ENCODE measurements around the gene TRPV4. TPM values are rescaled to one million over a fixed set of nuclear protein-coding genes. Genes with fewer than 3 reads are reported as not detected.

The TRPV4 gene
- total RNA-seq, 1 experiment from 2014 or later: not detected

DNA sequence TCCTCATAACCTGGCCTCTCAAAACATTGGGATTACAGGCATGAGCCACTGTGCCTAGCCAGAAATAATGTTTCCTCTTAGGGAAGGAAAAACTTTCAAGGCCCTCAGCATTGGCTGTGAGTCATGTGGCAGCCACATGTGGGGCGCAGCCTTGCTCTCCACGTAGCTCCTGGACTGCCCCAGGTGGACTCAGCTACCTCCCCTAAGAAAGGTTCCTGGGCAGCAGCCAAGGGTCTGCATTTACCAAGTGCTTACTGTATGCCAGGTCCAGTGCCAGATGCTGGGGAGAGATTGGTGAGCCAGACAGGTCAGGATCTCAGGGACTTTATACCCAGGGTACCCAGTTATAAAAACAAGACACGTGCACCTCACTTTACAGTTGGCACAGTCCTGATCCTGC lies 3.7 kb upstream of the TRPV4 start:
- no peak overlapping the region for H3K4me3 ChIP-seq (ENCODE audit: low read length)
- no peaks in the 10 kb centered on the region for H3K4me1 ChIP-seq (ENCODE audit: low read length)
- H3K36me3 ChIP-seq (ENCODE audit: insufficient read depth, low read length): no peaks in the 10 kb centered on the region
- no peak for DNase-seq
- H3K9me3 ChIP-seq (ENCODE audit: low read length): no peaks in the 10 kb centered on the region
- no peak overlapping the region for H2AFZ ChIP-seq (ENCODE audit: low read length)
- no peaks in the 10 kb centered on the region for H3K79me2 ChIP-seq (ENCODE audit: low read length)
- no peaks in the 10 kb centered on the region for H4K20me1 ChIP-seq (ENCODE audit: insufficient read depth, low read depth, low read length)
- no peak overlapping the region for H3K9ac ChIP-seq (ENCODE audit: low read length)
- H3K27ac ChIP-seq (ENCODE audit: low read length): no peak overlapping the region
- H3K9me2 ChIP-seq (replicated peaks; ENCODE audit: insufficient read depth, low read length): no peaks in the 10 kb centered on the region
- H3K4me2 ChIP-seq (ENCODE audit: low read depth, low read length, poor library complexity, severe bottlenecking): no peak overlapping the region
- H3K27me3 ChIP-seq (ENCODE audit: low read length): no peaks in the 10 kb centered on the region

DNA sequence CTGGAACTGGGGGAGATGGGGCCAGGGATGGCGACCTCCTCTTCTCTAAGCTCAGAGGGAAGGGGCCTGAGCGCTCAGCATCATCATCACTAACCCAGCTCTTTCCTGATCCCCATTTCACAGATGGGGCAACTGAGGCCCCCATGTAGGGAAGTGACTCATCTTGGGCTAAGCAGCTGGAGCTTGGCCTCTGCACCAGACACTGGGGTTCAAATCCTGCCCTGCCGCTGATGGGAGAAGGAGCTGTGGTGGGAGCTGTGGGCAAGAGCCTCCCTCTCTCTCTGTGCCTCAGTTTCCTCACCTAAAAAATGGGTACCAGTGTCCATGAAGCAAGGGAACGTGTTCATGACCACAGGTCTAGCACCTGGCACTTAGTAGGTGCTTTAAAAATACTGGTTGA lies 2.6 kb upstream of the TRPV4 start:
- no peak for DNase-seq
- Histone ChIP-seq H3K4me2 (ENCODE audit: low read depth, low read length, poor library complexity, severe bottlenecking) (no peak overlapping the region), H3K79me2 (ENCODE audit: low read length) (no peaks in the 10 kb centered on the region), H3K4me1 (ENCODE audit: low read length) (no peaks in the 10 kb centered on the region), H3K36me3 (ENCODE audit: insufficient read depth, low read length) (no peaks in the 10 kb centered on the region), H3K9ac (ENCODE audit: low read length) (no peak overlapping the region), H2AFZ (ENCODE audit: low read length) (no peak overlapping the region), H3K4me3 (ENCODE audit: low read length) (no peak overlapping the region), H3K9me2 (replicated peaks; ENCODE audit: insufficient read depth, low read length) (no peaks in the 10 kb centered on the region), H4K20me1 (ENCODE audit: insufficient read depth, low read depth, low read length) (no peaks in the 10 kb centered on the region), H3K9me3 (ENCODE audit: low read length) (no peaks in the 10 kb centered on the region), H3K27me3 (ENCODE audit: low read length) (no peaks in the 10 kb centered on the region), H3K27ac (ENCODE audit: low read length) (no peak overlapping the region)

DNA sequence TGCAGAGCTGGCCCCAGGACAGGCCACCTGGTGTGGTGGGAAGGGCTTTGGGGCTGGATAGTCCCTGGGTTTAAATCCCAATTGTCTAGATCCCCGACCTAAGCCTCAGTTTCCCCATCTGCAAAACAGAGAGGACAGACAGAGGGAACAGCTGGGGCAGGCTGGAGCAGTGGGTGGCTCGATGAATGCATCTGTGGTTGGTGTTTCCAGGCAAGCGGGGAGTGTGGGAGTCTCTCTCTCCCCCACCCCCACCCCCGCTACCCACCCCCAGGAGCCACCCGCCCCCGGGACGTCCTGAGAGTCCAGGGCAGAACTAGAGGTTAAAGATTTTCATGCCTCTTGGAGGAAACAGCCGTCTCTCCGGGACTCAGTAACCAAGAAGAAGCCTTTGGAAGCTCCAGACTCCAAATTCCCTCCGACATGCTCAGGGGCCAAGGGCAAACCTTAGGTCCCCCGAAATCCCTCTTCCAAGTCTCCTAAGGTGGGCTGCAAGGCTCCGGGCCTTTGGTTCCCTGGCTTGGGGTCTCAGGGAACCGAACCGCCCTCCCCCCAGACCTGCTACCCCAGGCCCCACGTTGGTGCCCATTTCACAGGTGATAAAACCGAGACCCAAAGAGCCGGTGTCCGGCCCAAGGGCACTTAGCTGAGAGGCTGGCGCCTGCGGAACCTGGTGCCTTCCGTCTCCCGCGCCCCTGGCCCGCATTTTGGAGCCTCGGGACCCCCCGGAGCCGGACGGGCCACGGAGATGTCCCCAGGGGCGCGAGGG lies 474 bp downstream of the TRPV4 start:
- no peaks in the 10 kb centered on the region for H3K36me3 ChIP-seq (ENCODE audit: insufficient read depth, low read length)
- H3K4me1 ChIP-seq (ENCODE audit: low read length): no peaks in the 10 kb centered on the region
- no peak overlapping the region for H3K9ac ChIP-seq (ENCODE audit: low read length)
- no peak overlapping the region for H3K4me3 ChIP-seq (ENCODE audit: low read length)
- H3K9me2 ChIP-seq (replicated peaks; ENCODE audit: insufficient read depth, low read length): no peaks in the 10 kb centered on the region
- no peak overlapping the region for H3K4me2 ChIP-seq (ENCODE audit: low read depth, low read length, poor library complexity, severe bottlenecking)
- H3K27ac ChIP-seq (ENCODE audit: low read length): no peak overlapping the region
- H3K79me2 ChIP-seq (ENCODE audit: low read length): no peaks in the 10 kb centered on the region
- H3K27me3 ChIP-seq (ENCODE audit: low read length): no peaks in the 10 kb centered on the region
- H3K9me3 ChIP-seq (ENCODE audit: low read length): no peaks in the 10 kb centered on the region
- H2AFZ ChIP-seq (ENCODE audit: low read length): no peak overlapping the region
- no peaks in the 10 kb centered on the region for H4K20me1 ChIP-seq (ENCODE audit: insufficient read depth, low read depth, low read length)
- no peak for DNase-seq

DNA sequence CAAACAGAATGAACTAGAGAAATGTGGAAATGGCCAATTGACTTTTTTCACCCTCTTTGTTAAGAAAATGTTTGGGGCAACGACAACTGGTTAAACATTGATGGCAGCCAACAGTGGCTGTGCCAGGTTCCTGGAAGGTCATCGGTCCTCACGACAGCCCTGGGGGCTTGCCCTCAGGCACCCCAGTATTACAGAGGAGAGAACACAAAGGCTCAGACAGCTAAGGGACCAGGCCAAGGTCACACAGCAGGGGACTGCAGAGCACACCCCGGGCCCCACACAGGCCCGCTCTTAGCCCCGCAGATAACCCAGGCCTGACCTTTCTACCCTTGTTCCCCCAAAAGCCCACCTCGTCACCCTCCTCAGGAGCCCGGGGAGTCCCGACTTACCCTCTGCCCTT lies 1.3 kb downstream of the TRPV4 start:
- no peak for DNase-seq
- Histone ChIP-seq H3K9me3 (ENCODE audit: low read length) (no peaks in the 10 kb centered on the region), H4K20me1 (ENCODE audit: insufficient read depth, low read depth, low read length) (no peaks in the 10 kb centered on the region), H3K4me2 (ENCODE audit: low read depth, low read length, poor library complexity, severe bottlenecking) (no peak overlapping the region), H3K36me3 (ENCODE audit: insufficient read depth, low read length) (no peaks in the 10 kb centered on the region), H3K27me3 (ENCODE audit: low read length) (no peaks in the 10 kb centered on the region), H2AFZ (ENCODE audit: low read length) (no peak overlapping the region), H3K27ac (ENCODE audit: low read length) (no peak overlapping the region), H3K4me3 (ENCODE audit: low read length) (no peak overlapping the region), H3K4me1 (ENCODE audit: low read length) (no peaks in the 10 kb centered on the region), H3K9me2 (replicated peaks; ENCODE audit: insufficient read depth, low read length) (no peaks in the 10 kb centered on the region), H3K79me2 (ENCODE audit: low read length) (no peaks in the 10 kb centered on the region), H3K9ac (ENCODE audit: low read length) (no peak overlapping the region)

DNA sequence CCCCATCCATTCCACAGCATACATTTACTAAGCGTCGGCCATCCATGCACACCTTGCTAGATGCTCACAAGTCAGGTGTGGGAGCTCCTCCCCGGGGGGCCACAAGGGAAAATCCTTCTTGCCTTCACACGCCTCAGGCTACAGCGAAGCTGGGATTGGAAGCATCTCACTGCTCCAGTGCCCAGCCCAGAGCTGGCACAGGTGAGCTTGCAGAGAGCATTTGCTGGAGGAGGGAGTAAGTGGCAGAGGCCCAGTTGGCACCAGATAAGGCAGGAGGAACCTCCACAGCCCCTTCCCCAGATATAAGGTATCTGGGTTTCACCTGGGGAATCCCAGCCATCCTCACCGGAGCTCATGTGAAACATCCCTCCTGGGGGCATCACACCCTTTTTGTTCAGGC lies 1.8 kb downstream of the TRPV4 start:
- Histone ChIP-seq H3K9ac (ENCODE audit: low read length) (no peak overlapping the region), H3K36me3 (ENCODE audit: insufficient read depth, low read length) (no peaks in the 10 kb centered on the region), H3K4me1 (ENCODE audit: low read length) (no peaks in the 10 kb centered on the region), H3K79me2 (ENCODE audit: low read length) (no peaks in the 10 kb centered on the region), H3K4me3 (ENCODE audit: low read length) (no peak overlapping the region), H3K9me2 (replicated peaks; ENCODE audit: insufficient read depth, low read length) (no peaks in the 10 kb centered on the region), H4K20me1 (ENCODE audit: insufficient read depth, low read depth, low read length) (no peaks in the 10 kb centered on the region), H3K27me3 (ENCODE audit: low read length) (no peaks in the 10 kb centered on the region), H3K27ac (ENCODE audit: low read length) (no peak overlapping the region), H3K9me3 (ENCODE audit: low read length) (no peaks in the 10 kb centered on the region), H2AFZ (ENCODE audit: low read length) (no peak overlapping the region), H3K4me2 (ENCODE audit: low read depth, low read length, poor library complexity, severe bottlenecking) (no peak overlapping the region)
- no peak for DNase-seq

DNA sequence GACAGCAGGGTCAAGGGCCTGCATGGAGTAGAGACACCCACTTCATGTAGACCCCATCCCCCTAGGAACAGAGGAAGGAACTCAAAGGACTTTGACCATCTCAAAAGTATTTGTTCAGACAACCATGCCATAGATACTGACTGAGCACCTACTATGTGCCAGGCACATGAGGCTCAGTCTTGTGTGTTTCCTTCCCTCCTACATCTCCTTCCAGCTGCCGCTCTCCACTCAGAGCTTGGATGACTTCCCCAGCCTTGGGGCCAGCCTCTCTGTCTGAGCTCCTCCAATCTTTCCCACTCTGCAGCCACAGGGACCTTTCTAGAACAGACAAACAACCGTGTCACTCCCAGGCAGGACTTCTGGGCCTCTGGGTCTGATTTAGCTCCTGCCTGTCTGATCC lies 2.5 kb downstream of the TRPV4 start:
- no peak overlapping the region for H3K4me2 ChIP-seq (ENCODE audit: low read depth, low read length, poor library complexity, severe bottlenecking)
- no peaks in the 10 kb centered on the region for H3K27me3 ChIP-seq (ENCODE audit: low read length)
- H2AFZ ChIP-seq (ENCODE audit: low read length): no peak overlapping the region
- no peaks in the 10 kb centered on the region for H3K4me1 ChIP-seq (ENCODE audit: low read length)
- no peaks in the 10 kb centered on the region for H3K9me2 ChIP-seq (replicated peaks; ENCODE audit: insufficient read depth, low read length)
- no peak overlapping the region for H3K4me3 ChIP-seq (ENCODE audit: low read length)
- H3K27ac ChIP-seq (ENCODE audit: low read length): no peak overlapping the region
- H4K20me1 ChIP-seq (ENCODE audit: insufficient read depth, low read depth, low read length): no peaks in the 10 kb centered on the region
- no peaks in the 10 kb centered on the region for H3K9me3 ChIP-seq (ENCODE audit: low read length)
- H3K9ac ChIP-seq (ENCODE audit: low read length): no peak overlapping the region
- no peak for DNase-seq
- no peaks in the 10 kb centered on the region for H3K79me2 ChIP-seq (ENCODE audit: low read length)
- no peaks in the 10 kb centered on the region for H3K36me3 ChIP-seq (ENCODE audit: insufficient read depth, low read length)

DNA sequence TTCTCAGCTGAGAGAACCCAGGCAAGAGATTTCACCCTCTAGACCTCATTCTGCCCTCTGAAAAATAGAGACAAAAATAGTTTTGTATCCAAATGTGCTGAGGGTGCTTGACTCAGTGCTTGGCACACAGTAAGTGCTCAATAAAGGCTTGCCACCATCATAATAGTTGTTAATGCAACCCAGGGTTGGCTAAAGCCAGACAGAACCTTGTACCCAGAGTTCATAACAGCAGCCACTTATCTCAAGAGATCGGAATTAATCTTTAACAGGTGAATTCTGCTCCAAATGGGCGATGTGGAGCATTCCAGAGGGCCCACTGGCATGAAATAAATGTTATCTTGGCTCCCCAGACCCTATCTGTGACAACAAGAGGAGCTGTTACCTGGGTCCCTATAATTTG lies 2.9 kb downstream of the TRPV4 start:
- Histone ChIP-seq H3K27me3 (ENCODE audit: low read length) (no peaks in the 10 kb centered on the region), H3K4me1 (ENCODE audit: low read length) (no peaks in the 10 kb centered on the region), H3K9me3 (ENCODE audit: low read length) (no peaks in the 10 kb centered on the region), H3K4me3 (ENCODE audit: low read length) (no peak overlapping the region), H3K27ac (ENCODE audit: low read length) (no peak overlapping the region), H3K9ac (ENCODE audit: low read length) (no peak overlapping the region), H3K79me2 (ENCODE audit: low read length) (no peaks in the 10 kb centered on the region), H4K20me1 (ENCODE audit: insufficient read depth, low read depth, low read length) (no peaks in the 10 kb centered on the region), H2AFZ (ENCODE audit: low read length) (no peak overlapping the region), H3K36me3 (ENCODE audit: insufficient read depth, low read length) (no peaks in the 10 kb centered on the region), H3K4me2 (ENCODE audit: low read depth, low read length, poor library complexity, severe bottlenecking) (no peak overlapping the region), H3K9me2 (replicated peaks; ENCODE audit: insufficient read depth, low read length) (no peaks in the 10 kb centered on the region)
- no peak for DNase-seq

DNA sequence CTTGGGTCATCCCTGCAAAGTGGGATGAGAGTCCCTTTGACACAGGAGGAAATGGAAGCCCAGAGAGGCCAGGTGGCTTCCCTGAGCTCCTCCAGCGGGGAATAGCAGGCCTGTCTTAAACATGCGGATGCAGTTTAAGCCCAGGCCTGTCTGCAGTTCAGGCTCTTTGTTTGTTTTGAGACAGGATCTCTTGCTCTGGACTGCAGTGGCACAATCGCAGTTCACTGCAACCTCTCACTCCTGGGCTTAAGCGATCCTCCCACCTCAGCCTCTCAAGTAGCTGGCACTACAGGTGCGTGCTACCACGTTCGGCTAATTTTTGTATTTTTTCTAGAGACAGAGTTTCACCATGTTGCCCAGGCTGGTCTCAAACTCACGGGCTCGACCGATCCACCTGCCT lies 3.5 kb downstream of the TRPV4 start:
- no peaks in the 10 kb centered on the region for H3K79me2 ChIP-seq (ENCODE audit: low read length)
- H3K4me1 ChIP-seq (ENCODE audit: low read length): no peaks in the 10 kb centered on the region
- no peak for DNase-seq
- H3K9me3 ChIP-seq (ENCODE audit: low read length): no peaks in the 10 kb centered on the region
- H3K4me2 ChIP-seq (ENCODE audit: low read depth, low read length, poor library complexity, severe bottlenecking): no peak overlapping the region
- no peaks in the 10 kb centered on the region for H4K20me1 ChIP-seq (ENCODE audit: insufficient read depth, low read depth, low read length)
- H3K4me3 ChIP-seq (ENCODE audit: low read length): no peak overlapping the region
- no peaks in the 10 kb centered on the region for H3K9me2 ChIP-seq (replicated peaks; ENCODE audit: insufficient read depth, low read length)
- no peak overlapping the region for H3K9ac ChIP-seq (ENCODE audit: low read length)
- no peak overlapping the region for H3K27ac ChIP-seq (ENCODE audit: low read length)
- no peak overlapping the region for H2AFZ ChIP-seq (ENCODE audit: low read length)
- no peaks in the 10 kb centered on the region for H3K36me3 ChIP-seq (ENCODE audit: insufficient read depth, low read length)
- H3K27me3 ChIP-seq (ENCODE audit: low read length): no peaks in the 10 kb centered on the region

Data from Karpas-422 (cell line).